Body of pancreas (tissue), 4 donors: ENCODE data around the gene CDK19.

Experiments used
- POLR2A ChIP-seq, 3 donors: fragments of 450-650 bp; IDR thresholded peaks; one replicate each; pipeline ENCODE4 v1.6.1; 2016; ENCODE audit warnings: antibody characterized with exemption in 3 of 3, mild to moderate bottlenecking in 2 of 3
- TF ChIP-seq, protein P1 (sequence below), 7 experiments: fragments of 450-650 bp in 4 of 7; fragments of 200-600 bp in 3 of 7; sonication (generic) in 3 of 7; IDR thresholded peaks; one replicate each; pipeline ENCODE4 v1.5.1; 2016 to 2019; ENCODE audit warnings: antibody characterized with exemption in 7 of 7

DNA sequence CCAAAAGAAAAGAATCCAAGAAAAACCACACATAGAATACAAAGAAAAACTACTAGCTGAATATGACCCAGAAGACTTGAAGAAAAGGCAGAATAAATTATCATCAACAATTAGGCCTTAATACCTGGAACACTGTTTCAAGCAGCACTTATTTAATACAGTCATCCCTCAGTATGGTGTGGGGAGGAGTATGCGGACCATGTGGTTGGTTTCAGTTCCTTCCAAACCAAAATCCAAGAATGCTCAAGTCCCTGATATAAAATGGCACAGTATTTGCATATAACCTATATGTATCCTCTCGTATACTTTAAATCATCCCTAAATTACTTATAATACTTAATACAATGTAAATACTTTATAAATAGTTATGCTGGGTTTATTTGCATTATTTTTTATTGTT lies 16.1 kb downstream of the CDK19 start:
- TF ChIP-seq, protein P1, sequence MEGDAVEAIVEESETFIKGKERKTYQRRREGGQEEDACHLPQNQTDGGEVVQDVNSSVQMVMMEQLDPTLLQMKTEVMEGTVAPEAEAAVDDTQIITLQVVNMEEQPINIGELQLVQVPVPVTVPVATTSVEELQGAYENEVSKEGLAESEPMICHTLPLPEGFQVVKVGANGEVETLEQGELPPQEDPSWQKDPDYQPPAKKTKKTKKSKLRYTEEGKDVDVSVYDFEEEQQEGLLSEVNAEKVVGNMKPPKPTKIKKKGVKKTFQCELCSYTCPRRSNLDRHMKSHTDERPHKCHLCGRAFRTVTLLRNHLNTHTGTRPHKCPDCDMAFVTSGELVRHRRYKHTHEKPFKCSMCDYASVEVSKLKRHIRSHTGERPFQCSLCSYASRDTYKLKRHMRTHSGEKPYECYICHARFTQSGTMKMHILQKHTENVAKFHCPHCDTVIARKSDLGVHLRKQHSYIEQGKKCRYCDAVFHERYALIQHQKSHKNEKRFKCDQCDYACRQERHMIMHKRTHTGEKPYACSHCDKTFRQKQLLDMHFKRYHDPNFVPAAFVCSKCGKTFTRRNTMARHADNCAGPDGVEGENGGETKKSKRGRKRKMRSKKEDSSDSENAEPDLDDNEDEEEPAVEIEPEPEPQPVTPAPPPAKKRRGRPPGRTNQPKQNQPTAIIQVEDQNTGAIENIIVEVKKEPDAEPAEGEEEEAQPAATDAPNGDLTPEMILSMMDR (IDR thresholded peaks at IDR 0.05), result no peak
- TF ChIP-seq POLR2A (IDR thresholded peaks at IDR 0.05), result no peak
